H9 (cell line): ENCODE results near the gene TSSC4. TPM values are rescaled to one million over a fixed set of nuclear protein-coding genes. Genes with fewer than 3 reads are reported as not detected.

Experiments
- DNase-seq: peaks from one replicate; pipeline ENCODE4 v3.0.0-alpha.2; 2017
- H2AFZ ChIP-seq: one replicate; pipeline ENCODE4 v1.6.1; 2013; ENCODE audit warnings: mild to moderate bottlenecking, low read length, control low read depth, moderate library complexity
- H2AK5ac ChIP-seq: 2 replicates; pipeline ENCODE4 v1.6.1; 2013; ENCODE audit warnings: low read length, control low read depth, mixed read lengths; ENCODE audit not compliant: insufficient read length
- H2BK120ac ChIP-seq: one replicate; pipeline ENCODE4 v1.6.1; 2013; ENCODE audit warnings: low read depth, mild to moderate bottlenecking, low read length, control low read depth, inconsistent platforms; ENCODE audit not compliant: poor library complexity, severe bottlenecking
- H2BK12ac ChIP-seq: 2 replicates; pipeline ENCODE4 v1.6.1; 2013; ENCODE audit warnings: low read length, control low read depth, mixed read lengths, low read depth; ENCODE audit not compliant: insufficient read length
- H2BK15ac ChIP-seq: 2 replicates; pipeline ENCODE4 v1.6.1; 2013; ENCODE audit warnings: low read depth, low read length, control low read depth
- H2BK20ac ChIP-seq: one replicate; pipeline ENCODE4 v1.6.1; 2013; ENCODE audit warnings: low read depth, mild to moderate bottlenecking, low read length, control low read depth, inconsistent platforms; ENCODE audit not compliant: poor library complexity, severe bottlenecking
- H2BK5ac ChIP-seq: 2 replicates; pipeline ENCODE4 v1.6.1; 2013; ENCODE audit warnings: low read length, control low read depth, mixed read lengths; ENCODE audit not compliant: insufficient read length
- H3K14ac ChIP-seq: 2 replicates; pipeline ENCODE4 v1.6.1; 2013; ENCODE audit warnings: low read length, control low read depth; ENCODE audit not compliant: insufficient read depth
- H3K18ac ChIP-seq: 2 replicates; pipeline ENCODE4 v1.6.1; 2013; ENCODE audit warnings: low read depth, mild to moderate bottlenecking, mixed read lengths, low read length, control low read depth; ENCODE audit not compliant: insufficient read length
- H3K23ac ChIP-seq: 2 replicates; pipeline ENCODE4 v1.6.1; 2013; ENCODE audit warnings: low read length, control low read depth, mixed read lengths, low read depth; ENCODE audit not compliant: insufficient read length
- H3K23me2 ChIP-seq: 2 replicates; pipeline ENCODE4 v1.6.1; 2013; ENCODE audit warnings: low read depth, mild to moderate bottlenecking, mixed read lengths, low read length, control low read depth; ENCODE audit not compliant: insufficient read length, poor library complexity, severe bottlenecking
- H3K27ac ChIP-seq: 2 replicates; pipeline ENCODE4 v1.5.1; 2013; ENCODE audit warnings: low read length, control low read depth, mixed read lengths, low read depth; ENCODE audit not compliant: insufficient read length
- H3K27me3 ChIP-seq: 2 replicates; pipeline ENCODE4 v1.6.1; 2013; ENCODE audit warnings: low read length, control low read depth, inconsistent platforms; ENCODE audit not compliant: insufficient read depth
- H3K4ac ChIP-seq: 2 replicates; pipeline ENCODE4 v1.6.1; 2013; ENCODE audit warnings: low read depth, mild to moderate bottlenecking, control low read depth, inconsistent platforms, low read length, moderate library complexity
- H3K4me1 ChIP-seq: 2 replicates; pipeline ENCODE4 v1.6.1; 2013; ENCODE audit warnings: low read length, control low read depth, inconsistent platforms; ENCODE audit not compliant: insufficient read depth
- H3K4me2 ChIP-seq: 2 replicates; pipeline ENCODE4 v1.6.1; 2013; ENCODE audit warnings: low read length, control low read depth, mixed read lengths; ENCODE audit not compliant: insufficient read length, insufficient read depth
- H3K56ac ChIP-seq: 2 replicates; pipeline ENCODE4 v1.6.1; 2013; ENCODE audit warnings: low read depth, mild to moderate bottlenecking, mixed read lengths, low read length, control low read depth; ENCODE audit not compliant: insufficient read length
- H3K79me1 ChIP-seq: 2 replicates; pipeline ENCODE4 v1.6.1; 2013; ENCODE audit warnings: low read depth, mild to moderate bottlenecking, moderate library complexity, low read length, control low read depth, inconsistent platforms; ENCODE audit not compliant: insufficient read depth, poor library complexity, severe bottlenecking
- H3K79me2 ChIP-seq: 2 replicates; pipeline ENCODE4 v1.6.1; 2013; ENCODE audit warnings: low read length, control low read depth, inconsistent platforms; ENCODE audit not compliant: insufficient read depth
- H3K9ac ChIP-seq: 2 replicates; pipeline ENCODE4 v1.6.1; 2013; ENCODE audit warnings: low read length, control low read depth, mixed read lengths; ENCODE audit not compliant: insufficient read length; ENCODE audit errors: extremely low read depth
- H3K9me3 ChIP-seq: one replicate; pipeline ENCODE4 v1.6.1; 2013; ENCODE audit warnings: low read depth, low read length, inconsistent platforms; ENCODE audit not compliant: control insufficient read depth
- H3T11ph ChIP-seq: one replicate; pipeline ENCODE4 v1.6.1; 2013; ENCODE audit warnings: mild to moderate bottlenecking, low read length, control low read depth, inconsistent platforms
- H4K20me1 ChIP-seq: one replicate; pipeline ENCODE4 v1.6.1; 2013; ENCODE audit not compliant: control insufficient read depth, insufficient read length, insufficient read depth
- H4K5ac ChIP-seq: 2 replicates; pipeline ENCODE4 v1.6.1; 2013; ENCODE audit warnings: low read depth, mild to moderate bottlenecking, mixed read lengths, low read length, control low read depth; ENCODE audit not compliant: insufficient read length
- H4K8ac ChIP-seq: replicated peaks from 2 replicates; pipeline ENCODE4 v1.6.1; 2013; ENCODE audit warnings: low read length, control low read depth, mixed read lengths, low read depth; ENCODE audit not compliant: insufficient read length
- H4K91ac ChIP-seq: 2 replicates; pipeline ENCODE4 v1.6.1; 2013; ENCODE audit warnings: low read depth, mild to moderate bottlenecking, moderate library complexity, mixed read lengths, low read length, control low read depth; ENCODE audit not compliant: insufficient read length
- H3K27ac Mint-ChIP-seq, 3 experiments: 2 replicates in 2 of 3; 3 replicates in 1 of 3; pipeline ENCODE4 v1.8.0; 2020 to 2021; ENCODE audit warnings: mixed read lengths in 3 of 3, mild to moderate bottlenecking in 1 of 3, moderate library complexity in 1 of 3
- H3K27me3 Mint-ChIP-seq: 2 replicates; pipeline ENCODE4 v1.8.0; 2021; ENCODE audit warnings: low read depth, mild to moderate bottlenecking, moderate library complexity, mixed read lengths
- H3K36me3 Mint-ChIP-seq, 3 experiments: 2 replicates in 2 of 3; 3 replicates in 1 of 3; pipeline ENCODE4 v1.8.0; 2020 to 2021; ENCODE audit warnings: low read depth in 3 of 3, mixed read lengths in 3 of 3; ENCODE audit not compliant: insufficient read depth in 1 of 3
- H3K4me1 Mint-ChIP-seq, 2 experiments: 2 replicates each; pipeline ENCODE4 v1.8.0; 2020; ENCODE audit warnings: mixed read lengths in 2 of 2
- H3K4me3 Mint-ChIP-seq, 2 experiments: 2 replicates in 1 of 2; 3 replicates in 1 of 2; pipeline ENCODE4 v1.8.0; 2020 to 2021; ENCODE audit warnings: mild to moderate bottlenecking in 2 of 2, mixed read lengths in 2 of 2, moderate library complexity in 1 of 2
- H3K9me3 Mint-ChIP-seq, 2 experiments: 2 replicates in 1 of 2; 3 replicates in 1 of 2; pipeline ENCODE4 v1.8.0; 2020; ENCODE audit warnings: mild to moderate bottlenecking in 2 of 2, mixed read lengths in 2 of 2, moderate library complexity in 1 of 2
- CTCF ChIP-seq: fragments of 200-600 bp; sonication (generic); conservative IDR thresholded peaks from 3 replicates; pipeline ENCODE4 v1.8.0; 2021; ENCODE audit warnings: antibody characterized with exemption, mild to moderate bottlenecking
- WGBS: extraction: QIAGEN DNeasy Blood & Tissue Kit; methylation state at CpG from one replicate; pipeline ENCODE4 v1.1.7; 2013; ENCODE audit warnings: missing lambda C conversion rate, low lambda C conversion rate, mixed read lengths; ENCODE audit not compliant: insufficient read length; ENCODE audit errors: extremely low coverage; 5-methylcytosine and 5-hydroxymethylcytosine counted together
- total RNA-seq: library from RNA; stranded (reverse); gene quantifications from 2 replicates; pipeline ENCODE4 v1.2.1, GENCODE V29; 2021

The TSSC4 gene
- total RNA-seq, 1 experiment from 2014 or later, result 51.0 TPM

DNA sequence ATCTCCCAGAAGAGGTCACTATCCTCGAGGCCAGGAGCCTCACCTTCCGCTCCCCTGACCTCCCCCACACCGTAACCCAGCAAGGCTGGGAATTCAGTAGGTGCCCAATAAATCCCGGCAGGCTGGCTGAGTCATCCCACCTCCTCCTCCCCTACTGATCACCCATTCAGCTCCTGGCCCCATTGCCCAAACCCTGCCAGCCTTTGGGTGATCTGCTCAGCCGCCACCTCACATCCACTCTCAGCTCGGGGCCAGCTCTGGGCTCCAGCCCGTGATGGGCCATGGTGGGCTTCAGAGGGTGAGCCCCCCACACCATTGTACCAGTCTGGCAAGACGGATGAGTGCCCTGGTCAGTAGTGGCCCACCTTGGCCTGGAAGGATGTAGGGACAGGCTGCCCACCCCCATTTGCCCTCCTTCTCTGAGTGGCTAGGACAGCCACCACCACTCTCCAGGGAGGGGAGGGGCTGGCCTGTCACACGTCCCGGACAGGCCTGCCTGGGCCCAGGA, 35.5 kb downstream of the TSSC4 start:
- Histone ChIP-seq H4K8ac (no peak overlapping the region), H3K14ac (no peak overlapping the region; the same call in 1 of the 2 replicates), H2BK120ac (no peak overlapping the region), H3K79me1 (no peaks in the 10 kb centered on the region), H4K91ac (no peak overlapping the region), H3K9ac (no peak overlapping the region), H3K23me2 (no peaks in the 10 kb centered on the region), H3K23ac (no peak overlapping the region), H3K79me2 (no peaks in the 10 kb centered on the region), H3K56ac (no peak overlapping the region), H3K4ac (no peak overlapping the region), H2BK15ac (no peak overlapping the region), H3T11ph (no peak overlapping the region), H3K27me3 (no peaks in the 10 kb centered on the region; the same call in 1 of the 2 replicates), H2AFZ (no peak overlapping the region), H3K4me1 (no peaks in the 10 kb centered on the region), H2BK12ac (no peak overlapping the region), H2BK20ac (no peak overlapping the region), H4K20me1 (no peaks in the 10 kb centered on the region), H2AK5ac (no peak overlapping the region), H3K4me2 (no peak overlapping the region), H4K5ac (no peak overlapping the region), H3K9me3 (no peaks in the 10 kb centered on the region), H3K18ac (no peak overlapping the region), H2BK5ac (no peak overlapping the region), H3K27ac (no peak overlapping the region)
- no CpG with 5 or more reads among the region's 10 CpGs for WGBS
- Mint-ChIP-seq H3K36me3 (no peaks in the 10 kb centered on the region), H3K27ac (no peak overlapping the region), H3K27me3 (peaks cover 57% of the 10 kb centered on the region), H3K4me3 (no peak overlapping the region), H3K4me1 (no peaks in the 10 kb centered on the region), H3K9me3 (no peaks in the 10 kb centered on the region)
- no peak for TF ChIP-seq CTCF
- no peak for DNase-seq
